Gastrocnemius medialis (tissue), 4 donors: ENCODE data around the gene KIAA1614.

Source experiments
- POLR2A ChIP-seq, 2 donors: fragments of 450-650 bp; IDR thresholded peaks; one replicate each; pipeline ENCODE4 v1.6.1; 2017; ENCODE audit warnings: antibody characterized with exemption in 2 of 2, mild to moderate bottlenecking in 2 of 2, moderate library complexity in 2 of 2
- TF ChIP-seq, protein P1 (sequence below), 5 experiments: fragments of 450-650 bp in 3 of 5; fragments of 200-600 bp in 2 of 5; sonication (generic) in 2 of 5; IDR thresholded peaks in 4 of 5; conservative IDR thresholded peaks in 1 of 5; 1 replicate in 4 of 5; 2 replicates in 1 of 5; pipeline ENCODE4 v1.5.1; 2016 to 2019; ENCODE audit warnings: antibody characterized with exemption in 5 of 5, mild to moderate bottlenecking in 3 of 5, moderate library complexity in 3 of 5

DNA sequence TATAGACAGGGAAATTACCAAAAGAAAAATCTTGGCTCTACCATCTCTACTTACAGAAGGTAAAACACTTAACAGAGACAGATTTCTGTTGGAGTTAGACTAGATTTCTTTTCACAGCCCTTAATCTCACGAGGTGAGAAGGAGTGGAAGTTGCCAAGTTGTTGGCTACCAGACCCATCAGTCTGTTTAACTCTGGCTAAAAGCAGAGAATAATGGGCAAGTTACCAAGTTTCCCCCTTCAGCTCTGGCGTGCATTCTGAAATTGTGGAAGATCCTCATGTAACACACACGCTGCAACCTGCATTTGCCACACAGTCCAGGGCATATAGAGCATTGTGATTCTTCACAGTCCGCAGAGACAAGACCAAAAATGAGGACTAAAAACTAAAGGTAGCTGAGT is 60.7 kb downstream of the KIAA1614 start:
- TF ChIP-seq POLR2A (IDR thresholded peaks at IDR 0.05), result no peak
- TF ChIP-seq, protein P1, sequence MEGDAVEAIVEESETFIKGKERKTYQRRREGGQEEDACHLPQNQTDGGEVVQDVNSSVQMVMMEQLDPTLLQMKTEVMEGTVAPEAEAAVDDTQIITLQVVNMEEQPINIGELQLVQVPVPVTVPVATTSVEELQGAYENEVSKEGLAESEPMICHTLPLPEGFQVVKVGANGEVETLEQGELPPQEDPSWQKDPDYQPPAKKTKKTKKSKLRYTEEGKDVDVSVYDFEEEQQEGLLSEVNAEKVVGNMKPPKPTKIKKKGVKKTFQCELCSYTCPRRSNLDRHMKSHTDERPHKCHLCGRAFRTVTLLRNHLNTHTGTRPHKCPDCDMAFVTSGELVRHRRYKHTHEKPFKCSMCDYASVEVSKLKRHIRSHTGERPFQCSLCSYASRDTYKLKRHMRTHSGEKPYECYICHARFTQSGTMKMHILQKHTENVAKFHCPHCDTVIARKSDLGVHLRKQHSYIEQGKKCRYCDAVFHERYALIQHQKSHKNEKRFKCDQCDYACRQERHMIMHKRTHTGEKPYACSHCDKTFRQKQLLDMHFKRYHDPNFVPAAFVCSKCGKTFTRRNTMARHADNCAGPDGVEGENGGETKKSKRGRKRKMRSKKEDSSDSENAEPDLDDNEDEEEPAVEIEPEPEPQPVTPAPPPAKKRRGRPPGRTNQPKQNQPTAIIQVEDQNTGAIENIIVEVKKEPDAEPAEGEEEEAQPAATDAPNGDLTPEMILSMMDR (IDR thresholded peaks at IDR 0.05 in 4 of 5, conservative IDR thresholded peaks at IDR 0.05 in 1 of 5), result no peak
